Measurements from ENCODE around the gene ATP9B.

GRCh38 chr18:79402977-79403722 is 334.0 kb downstream of the ATP9B start:
- TF ChIP-seq CTCF (IDR thresholded peaks at IDR 0.05) (no peak), ZFX (IDR thresholded peaks at IDR 0.05; ENCODE audit: borderline replicate concordance) (no peak)
